Adrenal gland (tissue), 5 donors: ENCODE results near the gene ARL6IP4.

ENCODE experiments used
- CTCF ChIP-seq, 6 experiments: fragments of 450-650 bp in 4 of 6; fragments of 200-600 bp in 2 of 6; sonication (generic) in 1 of 6; IDR thresholded peaks; 1 replicate in 5 of 6; 2 replicates in 1 of 6; pipeline versions ENCODE4 v1.5.1 to v1.8.0; 2016 to 2021; ENCODE audit warnings: antibody characterized with exemption in 6 of 6, mild to moderate bottlenecking in 2 of 6, moderate library complexity in 1 of 6
- POLR2A ChIP-seq, 2 donors: fragments of 450-650 bp; IDR thresholded peaks; one replicate each; pipeline ENCODE4 v1.6.1; 2017; ENCODE audit warnings: antibody characterized with exemption in 2 of 2, mild to moderate bottlenecking in 2 of 2, moderate library complexity in 1 of 2
- donor health status: DM: no; HTN: no; CAD: no.

DNA sequence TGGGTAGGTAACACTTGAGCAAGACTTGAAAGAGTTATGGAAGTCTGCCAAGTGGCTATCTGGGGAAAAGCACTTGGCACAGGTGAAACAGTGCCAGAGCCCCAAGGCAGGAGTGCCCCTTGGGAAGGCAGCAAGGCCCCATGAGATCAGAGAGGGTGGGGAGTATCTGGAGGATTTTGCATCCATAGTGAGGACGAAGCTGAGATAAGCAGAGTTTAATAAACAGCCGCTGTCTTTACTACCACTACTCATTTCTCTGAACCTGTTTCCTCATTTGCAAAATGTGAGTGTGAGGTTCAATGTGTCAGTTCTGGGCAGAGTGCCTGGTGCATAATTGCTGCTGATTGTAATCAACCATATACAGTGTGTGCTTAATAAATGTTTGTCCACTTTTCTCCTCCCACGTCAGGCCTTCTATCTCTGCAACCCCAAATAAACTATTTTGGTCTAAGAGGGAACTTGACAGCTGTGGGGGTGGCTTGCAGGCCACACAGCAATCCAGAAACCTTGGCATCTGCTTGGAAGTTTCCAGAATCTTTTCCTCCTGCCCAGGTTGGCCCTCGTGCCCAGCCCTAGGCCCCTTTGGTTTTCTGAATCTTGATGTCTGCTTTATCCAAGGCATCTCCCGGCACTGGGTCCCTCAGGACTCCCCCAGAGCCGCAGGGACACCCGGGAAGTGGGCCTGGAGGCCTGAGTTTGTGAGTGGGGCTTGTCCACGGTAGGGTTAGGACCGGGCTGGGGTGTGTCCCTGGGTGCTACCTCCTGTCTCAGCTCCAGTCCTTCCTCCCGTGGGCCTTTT lies 18.8 kb upstream of the ARL6IP4 start:
- TF ChIP-seq CTCF (IDR thresholded peaks at IDR 0.05) (no peak), POLR2A (IDR thresholded peaks at IDR 0.05) (no peak)
